IMR-90 (cell line): Measurements from ENCODE around the gene SYNE3. TPM values are rescaled to one million over a fixed set of nuclear protein-coding genes. Genes with fewer than 3 reads are reported as not detected.

Source experiments
- ATAC-seq: fragments of 200-7000 bp; cut with Tn5 transposase; 2 replicates; pipeline ENCODE4 v1.9.1; 2020; ENCODE audit warnings: low read depth, mild to moderate bottlenecking, moderate library complexity
- BruUV-seq: library from RNA; stranded (reverse); fragments of 400-500 nt; replicated peaks from 2 replicates; lab custom pipeline; 2021; lab: Mats Ljungman, UMichigan
- CTCF ChIA-PET: fragments of 300-600 bp; formaldehyde crosslinking; extraction: SDS; loops from one replicate; lab custom pipeline; 2021; ENCODE audit warnings: antibody characterized with exemption; lab: Yijun Ruan, JAX
- POLR2A ChIA-PET: fragments of 300-600 bp; sonication (Branson Sonifier 250); formaldehyde crosslinking; loops from one replicate; lab custom pipeline; 2022; ENCODE audit warnings: antibody characterized with exemption; ENCODE audit not compliant: unreplicated experiment; lab: Charles Lee
- DNase-seq: peaks from one replicate; pipeline ENCODE4 v3.0.0; 2013
- H2AFZ ChIP-seq: replicated peaks from 2 replicates; pipeline ENCODE3; 2013; ENCODE audit warnings: low read length, mild to moderate bottlenecking; ENCODE audit not compliant: poor library complexity
- H2AK5ac ChIP-seq: 2 replicates; pipeline ENCODE4 v1.6.1; 2013; ENCODE audit warnings: low read depth, low read length, inconsistent platforms
- H2AK9ac ChIP-seq: replicated peaks from 2 replicates; pipeline ENCODE3; 2013; ENCODE audit warnings: mild to moderate bottlenecking, low read depth, low read length, moderate library complexity; ENCODE audit not compliant: poor library complexity
- H2BK120ac ChIP-seq: 2 replicates; pipeline ENCODE4 v1.6.1; 2013; ENCODE audit warnings: low read depth, low read length, inconsistent platforms
- H2BK15ac ChIP-seq: 3 replicates; pipeline ENCODE4 v1.6.1; 2013; ENCODE audit warnings: low read depth, low read length, inconsistent platforms
- H2BK20ac ChIP-seq: 2 replicates; pipeline ENCODE4 v1.6.1; 2013; ENCODE audit warnings: low read depth, mild to moderate bottlenecking, inconsistent platforms, low read length, moderate library complexity
- H2BK5ac ChIP-seq: 2 replicates; pipeline ENCODE4 v1.6.1; 2013; ENCODE audit warnings: mild to moderate bottlenecking, low read depth, low read length, inconsistent platforms; ENCODE audit not compliant: poor library complexity, severe bottlenecking
- H3K14ac ChIP-seq: replicated peaks from 2 replicates; pipeline ENCODE4 v1.6.1; 2013; ENCODE audit warnings: low read depth, low read length, inconsistent platforms
- H3K18ac ChIP-seq: 2 replicates; pipeline ENCODE4 v1.6.1; 2013; ENCODE audit warnings: low read depth, low read length, control low read depth
- H3K23ac ChIP-seq: 2 replicates; pipeline ENCODE4 v1.6.1; 2013; ENCODE audit warnings: low read depth, low read length, inconsistent platforms
- H3K27ac ChIP-seq: 2 replicates; pipeline ENCODE4 v1.5.1; 2013; ENCODE audit warnings: mild to moderate bottlenecking, control low read depth, low read length; ENCODE audit not compliant: insufficient read depth
- H3K27me3 ChIP-seq: 2 replicates; pipeline ENCODE4 v1.6.1; 2013; ENCODE audit warnings: low read length; ENCODE audit not compliant: control insufficient read depth, insufficient read depth
- H3K36me3 ChIP-seq: 2 replicates; pipeline ENCODE4 v1.6.1; 2013; ENCODE audit warnings: low read length, mixed read lengths; ENCODE audit not compliant: control insufficient read depth, insufficient read depth
- H3K4ac ChIP-seq: 2 replicates; pipeline ENCODE4 v1.6.1; 2013; ENCODE audit warnings: low read depth, low read length, inconsistent platforms
- H3K4me1 ChIP-seq: 2 replicates; pipeline ENCODE4 v1.6.1; 2013; ENCODE audit warnings: low read length, mixed read lengths; ENCODE audit not compliant: control insufficient read depth, insufficient read depth
- H3K4me2 ChIP-seq: 2 replicates; pipeline ENCODE4 v1.6.1; 2013; ENCODE audit warnings: low read depth, mild to moderate bottlenecking, control low read depth, low read length, moderate library complexity
- H3K4me3 ChIP-seq: 2 replicates; pipeline ENCODE4 v1.5.1; 2013; ENCODE audit warnings: low read depth, mild to moderate bottlenecking, control low read depth, low read length, moderate library complexity; ENCODE audit not compliant: insufficient read depth
- H3K56ac ChIP-seq: 2 replicates; pipeline ENCODE4 v1.6.1; 2013; ENCODE audit warnings: low read length, inconsistent platforms; ENCODE audit not compliant: insufficient read depth; ENCODE audit errors: extremely low read depth
- H3K79me1 ChIP-seq, 2 experiments: 2 replicates each; pipeline ENCODE4 v1.6.1; 2013; ENCODE audit warnings: low read length in 2 of 2, inconsistent platforms in 1 of 2, low read depth in 1 of 2
- H3K9ac ChIP-seq: 2 replicates; pipeline ENCODE4 v1.6.1; 2013; ENCODE audit warnings: low read depth, low read length, control low read depth
- H3K9me1 ChIP-seq: 2 replicates; pipeline ENCODE4 v1.6.1; 2013; ENCODE audit warnings: low read length, inconsistent platforms; ENCODE audit not compliant: insufficient read depth
- H3K9me3 ChIP-seq: 2 replicates; pipeline ENCODE4 v1.6.1; 2013; ENCODE audit warnings: low read length; ENCODE audit not compliant: control insufficient read depth, insufficient read depth
- H4K20me1 ChIP-seq: 2 replicates; pipeline ENCODE4 v1.6.1; 2013; ENCODE audit warnings: low read length, inconsistent platforms; ENCODE audit not compliant: insufficient read depth
- H4K5ac ChIP-seq: 2 replicates; pipeline ENCODE4 v1.6.1; 2013; ENCODE audit warnings: mild to moderate bottlenecking, low read depth, low read length, control low read depth
- H4K8ac ChIP-seq, 2 experiments: 2 replicates each; pipeline ENCODE4 v1.6.1; 2013; ENCODE audit warnings: low read depth in 2 of 2, low read length in 2 of 2, control low read depth in 1 of 2, inconsistent platforms in 1 of 2
- H4K91ac ChIP-seq: 2 replicates; pipeline ENCODE4 v1.6.1; 2013; ENCODE audit warnings: low read depth, low read length, inconsistent platforms; ENCODE audit not compliant: insufficient read depth
- BHLHE40 ChIP-seq: fragments of 150-350 bp; IDR thresholded peaks from 2 replicates; pipeline ENCODE4 v1.6.1; 2016; ENCODE audit warnings: mild to moderate bottlenecking, low read depth, low read length
- CEBPB ChIP-seq: IDR thresholded peaks from 2 replicates; pipeline ENCODE4 v1.6.1; 2012; ENCODE audit warnings: low read depth, low read length, improper control_type of control experiment
- FOS ChIP-seq: fragments of 150-350 bp; IDR thresholded peaks from 2 replicates; pipeline ENCODE4 v1.6.1; 2016; ENCODE audit warnings: low read depth, low read length
- MAFK ChIP-seq: IDR thresholded peaks from 2 replicates; pipeline ENCODE4 v1.6.1; 2012; ENCODE audit warnings: low read depth, low read length, improper control_type of control experiment
- MAZ ChIP-seq: IDR thresholded peaks from 2 replicates; pipeline ENCODE4 v1.6.1; 2012; ENCODE audit warnings: low read depth, mild to moderate bottlenecking, low read length, improper control_type of control experiment, moderate library complexity, borderline replicate concordance
- MXI1 ChIP-seq: IDR thresholded peaks from 2 replicates; pipeline ENCODE4 v1.6.1; 2012; ENCODE audit warnings: low read depth, mild to moderate bottlenecking, low read length, moderate library complexity, borderline replicate concordance
- NFE2L2 ChIP-seq: fragments of 150-350 bp; IDR thresholded peaks from 2 replicates; pipeline ENCODE4 v1.6.1; 2016; ENCODE audit warnings: low read depth, mild to moderate bottlenecking, low read length
- POLR2A ChIP-seq: IDR thresholded peaks from 2 replicates; pipeline ENCODE4 v1.6.1; 2012; ENCODE audit warnings: mild to moderate bottlenecking, low read depth, low read length
- RAD21 ChIP-seq: IDR thresholded peaks from 2 replicates; pipeline ENCODE4 v1.6.1; 2012; ENCODE audit warnings: low read length, improper control_type of control experiment
- RFX5 ChIP-seq: IDR thresholded peaks from 2 replicates; pipeline ENCODE4 v1.8.0; 2012; ENCODE audit warnings: low read depth, mild to moderate bottlenecking, low read length, moderate library complexity
- SMC3 ChIP-seq: fragments of 150-350 bp; IDR thresholded peaks from 2 replicates; pipeline ENCODE4 v1.6.1; 2016; ENCODE audit warnings: low read depth, mild to moderate bottlenecking, antibody characterized with exemption, low read length, moderate library complexity
- WGBS, 2 experiments: methylation state at CpG; one replicate each; pipeline versions ENCODE4 v1.1.5 to v1.1.7; 2013; ENCODE audit warnings: missing lambda C conversion rate in 2 of 2; ENCODE audit not compliant: insufficient read length in 1 of 2; ENCODE audit errors: extremely low coverage in 2 of 2; 5-methylcytosine and 5-hydroxymethylcytosine counted together
- dilution Hi-C: fragments of 300-500 bp; cut with HindIII; formaldehyde crosslinking; loops from one replicate; pipeline ENCODE4 v1.14.3; 2018; ENCODE audit warnings: low sequenced_read_pairs; ENCODE audit not compliant: unreplicated experiment
- in situ Hi-C: fragments of 300-500 bp; cut with MboI; formaldehyde crosslinking; loops from 3 replicates; pipeline ENCODE4 v1.14.3; 2019; ENCODE audit warnings: low sequenced_read_pairs, inconsistent platforms, mixed read lengths
- intact Hi-C: fragments of 100-400 bp; cut with micrococcal nuclease; formaldehyde crosslinking; loops from 2 replicates; pipeline ENCODE4 v1.10.0; 2022
- polyA plus RNA-seq, 3 experiments: library from polyadenylated mRNA; depleted of rRNA; stranded (reverse); fragments of >200 nt; gene quantifications; 2 replicates each; pipeline ENCODE4 v1.2.3, GENCODE V29; 2012; ENCODE audit warnings: low replicate concordance in 1 of 3
- total RNA-seq: library from RNA; depleted of rRNA; stranded (reverse); fragments of >200 nt; gene quantifications from 2 replicates; pipeline ENCODE4 v1.2.3, GENCODE V29; 2012
- TF ChIP-seq, protein P1 (sequence below): conservative IDR thresholded peaks from 2 replicates; pipeline ENCODE4 v1.5.1; 2012; ENCODE audit warnings: mild to moderate bottlenecking, low read depth, low read length, improper control_type of control experiment

The SYNE3 gene
- total and polyA plus RNA-seq, 2 of the 4 experiments (the other 2 are of a cell fraction), result 2.9 to 5.0 TPM

DNA sequence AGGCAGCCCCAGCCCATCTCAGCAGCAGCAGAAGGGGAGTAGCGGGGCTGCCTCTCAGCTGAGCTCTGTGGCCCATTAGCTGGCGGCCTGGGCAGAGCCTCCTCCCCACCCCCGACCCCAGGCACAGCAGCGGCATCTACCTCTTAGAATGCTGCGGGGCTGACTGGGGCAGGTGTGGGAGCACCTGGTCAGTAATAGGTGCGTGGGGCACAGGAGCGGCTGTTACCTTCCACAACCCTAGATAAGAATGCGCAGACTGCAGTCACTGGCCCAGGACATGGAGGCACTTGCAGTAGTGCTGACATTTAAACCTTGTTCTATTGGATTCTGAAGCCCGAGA is 35.6 kb downstream of the SYNE3 start:
- intact Hi-C loops, result no loop called here
- Histone ChIP-seq H2BK5ac (no peak overlapping the region), H3K9me1 (peaks cover 33% of the 10 kb centered on the region), H2BK20ac (no peak overlapping the region), H3K14ac (no peak overlapping the region), H3K27me3 (no peaks in the 10 kb centered on the region), H3K4me1 (peaks cover 29% of the 10 kb centered on the region), H4K8ac (no peak overlapping the region), H2AFZ (no peak overlapping the region), H3K36me3 (no peaks in the 10 kb centered on the region), H2AK9ac (no peak overlapping the region), H3K9ac (no peak overlapping the region), H2BK15ac (no peak overlapping the region; the same call in 2 of the 3 replicates), H3K4ac (0 out of 2 replicates have a peak overlapping the region, but pooled peaks have one; percentile 19), H4K91ac (no peak overlapping the region), H4K5ac (no peak overlapping the region), H3K18ac (no peak overlapping the region), H3K27ac (no peak overlapping the region), H3K23ac (no peak overlapping the region), H2BK120ac (peak overlapping the region; percentile 43; the same call in 1 of the 2 replicates), H3K4me3 (no peak overlapping the region), H4K20me1 (peaks cover 6% of the 10 kb centered on the region; the same call in 1 of the 2 replicates), H3K79me1 (peaks cover 4 to 84% of the 10 kb centered on the region in 2 experiments; a peak in 2 of 4 replicates), H3K9me3 (no peaks in the 10 kb centered on the region), H2AK5ac (peak overlapping the region; percentile 65), H3K56ac (no peak overlapping the region), H3K4me2 (no peak overlapping the region)
- DNase-seq, result no peak
- in situ Hi-C loops, result no loop called here
- ATAC-seq, result no peak
- WGBS, 2 experiments, result no CpG with 5 or more reads among the region's 9 CpGs
- TF ChIP-seq RFX5 (no peak), MAFK (no peak), RAD21 (no peak), NFE2L2 (no peak), BHLHE40 (no peak), MAZ (no peak), SMC3 (no peak), CEBPB (no peak), FOS (no peak), MXI1 (no peak), POLR2A (no peak)
- TF ChIP-seq, protein P1, sequence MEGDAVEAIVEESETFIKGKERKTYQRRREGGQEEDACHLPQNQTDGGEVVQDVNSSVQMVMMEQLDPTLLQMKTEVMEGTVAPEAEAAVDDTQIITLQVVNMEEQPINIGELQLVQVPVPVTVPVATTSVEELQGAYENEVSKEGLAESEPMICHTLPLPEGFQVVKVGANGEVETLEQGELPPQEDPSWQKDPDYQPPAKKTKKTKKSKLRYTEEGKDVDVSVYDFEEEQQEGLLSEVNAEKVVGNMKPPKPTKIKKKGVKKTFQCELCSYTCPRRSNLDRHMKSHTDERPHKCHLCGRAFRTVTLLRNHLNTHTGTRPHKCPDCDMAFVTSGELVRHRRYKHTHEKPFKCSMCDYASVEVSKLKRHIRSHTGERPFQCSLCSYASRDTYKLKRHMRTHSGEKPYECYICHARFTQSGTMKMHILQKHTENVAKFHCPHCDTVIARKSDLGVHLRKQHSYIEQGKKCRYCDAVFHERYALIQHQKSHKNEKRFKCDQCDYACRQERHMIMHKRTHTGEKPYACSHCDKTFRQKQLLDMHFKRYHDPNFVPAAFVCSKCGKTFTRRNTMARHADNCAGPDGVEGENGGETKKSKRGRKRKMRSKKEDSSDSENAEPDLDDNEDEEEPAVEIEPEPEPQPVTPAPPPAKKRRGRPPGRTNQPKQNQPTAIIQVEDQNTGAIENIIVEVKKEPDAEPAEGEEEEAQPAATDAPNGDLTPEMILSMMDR, result no peak
- ChIA-PET POLR2A (interaction anchor here (0.7 kb wide), 1 partner anchor 22 kb away, joined by 5 read pairs; no protein-coding TSS in a partner anchor), CTCF (interaction anchor here (0.8 to 1.3 kb wide), 2 partner anchors 16 to 39 kb away, joined by 3 read pairs; no protein-coding TSS in a partner anchor)
- dilution Hi-C loops, result no loop called here
- BruUV-seq, result no TSS peak
